NCI-H2081 (cell line): ENCODE results near the gene VIT.

Source experiments
- DNase-seq, 2 experiments: peaks; one replicate each; lab custom pipeline; 2025; lab: John Stamatoyannopoulos, UW

The VIT gene

DNA sequence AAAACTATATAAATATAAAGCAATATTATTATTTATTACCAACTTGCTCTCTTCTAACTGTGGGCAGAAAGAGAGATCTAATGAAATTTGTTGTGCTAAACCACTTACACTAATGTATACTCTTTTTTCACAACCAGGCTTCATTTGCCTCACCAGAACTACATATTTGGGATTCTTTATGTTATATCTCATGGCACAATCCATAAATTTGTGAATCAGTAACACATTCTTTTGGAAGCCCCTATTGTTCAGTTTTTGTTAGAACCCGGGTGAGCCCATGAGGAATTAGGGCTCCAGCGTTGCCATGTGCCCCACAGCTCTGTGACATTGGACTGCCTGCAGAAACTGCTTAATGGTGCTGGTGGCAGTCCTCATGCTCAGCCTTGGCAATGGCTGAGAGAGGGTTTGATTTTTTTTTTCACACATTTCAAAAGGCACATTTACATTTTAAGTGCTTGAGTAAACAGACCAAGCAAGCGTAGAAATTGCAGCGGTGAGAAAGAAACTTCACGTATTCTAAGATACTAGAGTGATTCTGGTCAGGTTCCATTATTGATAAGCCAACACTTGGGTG is 15.3 kb downstream of the VIT start:
- no peak for DNase-seq

DNA sequence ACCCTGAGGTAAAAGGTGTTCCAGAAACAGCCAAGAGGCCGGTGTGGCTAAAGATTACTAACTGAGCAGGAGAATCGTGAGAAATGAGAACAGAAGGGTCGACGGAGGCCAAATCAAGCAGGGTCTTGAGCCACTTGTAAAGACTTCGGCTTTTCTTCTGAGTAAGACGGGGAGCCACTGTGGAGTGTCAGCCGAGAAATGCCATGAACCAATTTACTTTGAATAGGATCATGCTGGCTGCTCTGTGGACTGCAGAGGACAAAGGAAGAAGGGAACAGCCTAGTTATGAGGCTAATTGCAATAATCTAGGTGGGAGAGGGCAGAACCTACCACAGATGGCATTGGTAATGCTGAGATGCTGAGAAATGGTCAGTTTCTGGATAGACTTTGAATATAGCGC is 16.8 kb downstream of the VIT start:
- DNase-seq = no peak

DNA sequence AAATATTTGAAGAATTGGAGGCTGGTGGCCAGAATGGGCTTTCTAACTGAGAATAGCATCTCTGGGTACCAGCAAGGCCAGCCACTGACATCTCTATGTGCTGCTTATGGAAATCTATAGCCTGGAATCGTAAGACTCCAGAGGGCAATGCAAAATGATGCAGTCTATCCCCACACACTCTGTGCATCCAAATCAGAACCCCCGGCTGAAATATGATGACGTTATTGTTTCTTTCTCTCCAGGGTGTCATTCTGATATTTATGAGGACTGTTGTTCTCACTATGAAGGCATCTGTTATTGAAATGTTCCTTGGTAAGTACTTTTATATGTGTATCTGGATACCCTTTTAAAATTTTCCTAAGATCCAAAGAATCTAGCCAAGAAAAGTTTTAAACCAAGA is 19.6 kb downstream of the VIT start:
- DNase-seq = no peak

DNA sequence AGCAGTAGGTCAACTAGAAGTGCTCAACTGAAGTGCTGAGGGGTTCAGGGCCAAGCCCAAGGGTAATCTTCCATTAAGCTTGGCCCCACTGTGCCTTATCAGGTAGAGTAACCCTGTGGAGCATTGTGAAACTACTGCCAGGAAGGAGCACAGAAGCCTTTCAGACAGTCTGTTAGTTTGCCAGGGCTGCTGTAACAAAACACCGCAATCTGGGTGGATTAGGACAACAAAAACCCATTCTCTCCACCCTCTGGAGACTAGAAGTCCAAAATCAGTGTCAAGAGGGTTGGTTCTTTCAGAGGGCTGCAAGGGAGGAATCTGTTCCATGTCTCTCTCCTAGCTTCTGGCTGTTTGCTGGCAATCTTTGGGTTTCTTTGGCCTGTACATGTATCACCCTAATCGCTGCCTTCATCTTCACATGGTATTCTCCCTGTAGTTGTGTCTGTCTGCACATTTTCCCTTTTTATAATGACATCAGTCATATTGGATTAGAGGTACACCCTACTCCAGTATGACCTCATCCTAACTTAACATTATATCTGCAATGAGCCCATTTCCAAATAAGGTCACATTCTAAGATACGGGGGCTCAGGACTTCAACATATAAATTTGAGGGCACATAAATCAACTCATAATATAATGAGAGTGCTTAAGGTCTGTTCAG is 21.2 kb downstream of the VIT start:
- DNase-seq = no peak

DNA sequence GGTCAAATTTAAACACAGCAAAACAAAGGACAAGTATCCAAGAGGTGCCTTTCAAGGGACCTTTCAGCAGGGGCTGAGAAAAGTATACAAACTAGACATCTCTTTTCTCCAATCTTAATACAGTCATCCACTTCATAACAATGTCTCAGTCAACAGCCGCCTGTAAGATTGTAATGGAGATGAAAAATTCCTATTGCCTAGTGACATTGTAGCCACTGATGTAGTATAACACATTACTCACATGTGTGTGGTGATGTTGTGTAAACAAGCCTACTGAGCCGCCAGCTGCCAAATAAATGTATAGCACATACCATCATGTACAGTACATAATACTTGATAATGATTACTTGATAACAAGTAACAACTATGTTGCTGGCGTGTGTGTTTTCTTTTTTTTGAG is 31.0 kb downstream of the VIT start:
- no peak for DNase-seq

DNA sequence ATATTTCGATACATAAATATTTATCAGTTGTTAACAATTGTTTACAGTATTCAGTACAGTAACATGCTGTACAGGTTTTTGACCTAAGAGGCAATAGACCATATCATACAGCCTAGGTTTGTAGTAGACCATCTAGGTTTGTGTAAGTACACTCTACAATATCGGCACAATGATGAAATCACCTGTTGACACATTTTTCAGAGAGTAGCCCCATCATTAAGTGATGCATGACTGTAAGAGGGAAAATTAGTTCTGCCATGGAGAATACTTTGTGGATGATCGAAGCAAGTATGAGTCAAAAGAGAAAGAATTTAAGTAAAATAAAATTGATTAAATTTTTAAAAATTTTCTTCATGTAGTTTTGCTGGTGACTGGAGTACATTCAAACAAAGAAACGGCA is 32.6 kb downstream of the VIT start:
- DNase-seq = no peak

DNA sequence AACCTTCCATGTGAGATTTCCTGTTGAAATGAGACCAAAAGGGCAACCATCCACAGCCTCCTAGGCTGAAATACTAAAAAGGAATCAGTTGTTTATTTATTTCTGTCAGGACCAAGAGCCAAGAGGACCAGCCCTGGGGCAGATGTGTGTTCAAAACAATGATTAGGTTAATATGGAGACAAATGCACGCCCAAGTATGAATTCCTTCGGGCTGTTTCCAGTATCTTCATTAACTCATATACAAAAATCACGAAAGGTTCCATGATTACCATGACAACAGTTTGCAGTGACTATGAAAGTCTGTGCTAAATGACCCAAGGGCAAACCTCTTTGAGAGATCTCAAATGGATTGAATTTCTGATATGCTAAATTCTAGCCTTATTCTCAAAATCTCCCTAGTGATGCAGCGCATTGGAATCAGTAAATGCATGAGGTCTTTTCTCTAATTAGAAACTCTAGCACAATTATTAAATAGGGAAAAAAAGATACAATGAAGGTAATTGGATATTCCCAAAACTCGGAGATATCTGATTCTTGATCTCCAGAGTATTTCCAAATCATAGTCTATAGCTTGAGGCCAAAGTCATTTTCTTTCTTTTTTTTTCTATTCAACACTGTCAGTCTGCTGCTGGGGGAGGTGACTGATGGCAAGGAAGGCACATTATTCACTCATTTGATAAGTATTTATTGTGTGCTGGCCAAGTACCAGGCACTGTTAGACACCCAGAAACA is 35.6 kb downstream of the VIT start:
- no peak for DNase-seq

DNA sequence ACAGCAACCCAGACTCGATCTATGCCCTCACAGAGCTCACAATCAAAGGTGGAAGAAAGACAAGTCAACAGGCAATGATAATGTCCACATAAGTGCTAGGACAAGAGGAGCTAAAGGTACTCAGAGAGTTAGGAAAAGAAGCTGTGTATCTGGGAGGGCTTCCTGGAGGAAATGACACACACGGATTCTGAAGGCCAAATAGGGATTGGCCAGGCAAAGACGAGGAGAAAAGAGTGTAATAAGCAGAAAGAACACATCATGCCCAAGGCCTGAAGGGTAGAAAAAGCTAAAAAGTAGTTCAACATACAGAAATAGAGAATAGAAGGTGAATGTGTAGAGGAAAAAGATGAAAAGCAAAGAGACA is 36.1 kb downstream of the VIT start:
- no peak for DNase-seq

DNA sequence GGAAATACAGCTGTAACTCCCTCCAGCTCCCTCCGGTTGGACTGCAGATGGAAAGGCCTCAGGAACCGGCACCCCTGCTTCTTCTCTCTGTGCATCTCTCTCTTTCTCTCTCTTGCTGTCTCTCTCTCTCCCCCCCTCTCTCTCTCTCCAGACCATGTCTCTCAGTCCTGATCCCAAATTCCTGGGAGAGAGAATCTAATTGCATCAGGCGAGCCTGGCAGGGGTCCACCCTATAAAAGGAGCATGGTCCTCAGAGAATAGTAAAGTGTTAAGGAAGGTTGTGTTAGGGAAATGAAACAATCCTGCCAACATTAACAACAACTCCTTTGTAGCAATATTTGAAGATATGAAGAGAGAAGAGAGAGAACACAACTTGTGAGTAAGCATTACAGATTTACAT is 36.7 kb downstream of the VIT start:
- no peak for DNase-seq

DNA sequence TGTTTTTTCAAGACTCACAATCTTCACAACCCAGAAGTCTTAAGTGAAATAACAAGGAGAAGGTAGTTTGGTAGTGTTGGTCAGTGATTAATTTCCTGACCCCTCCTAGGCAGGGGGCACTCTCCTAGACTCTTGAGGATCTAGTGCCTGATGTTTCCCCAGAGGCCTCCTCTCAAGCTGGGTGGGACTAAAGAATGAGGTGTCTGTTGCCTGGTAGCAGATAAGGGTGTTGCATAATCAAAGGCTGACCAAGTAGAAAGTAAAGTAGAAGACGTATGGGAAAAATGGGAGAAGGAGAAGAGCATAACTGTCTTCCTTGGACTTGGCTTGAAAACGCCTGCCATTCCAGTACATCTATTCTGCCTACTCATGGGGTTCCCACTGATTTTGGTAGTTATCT is 37.8 kb downstream of the VIT start:
- DNase-seq = no peak

DNA sequence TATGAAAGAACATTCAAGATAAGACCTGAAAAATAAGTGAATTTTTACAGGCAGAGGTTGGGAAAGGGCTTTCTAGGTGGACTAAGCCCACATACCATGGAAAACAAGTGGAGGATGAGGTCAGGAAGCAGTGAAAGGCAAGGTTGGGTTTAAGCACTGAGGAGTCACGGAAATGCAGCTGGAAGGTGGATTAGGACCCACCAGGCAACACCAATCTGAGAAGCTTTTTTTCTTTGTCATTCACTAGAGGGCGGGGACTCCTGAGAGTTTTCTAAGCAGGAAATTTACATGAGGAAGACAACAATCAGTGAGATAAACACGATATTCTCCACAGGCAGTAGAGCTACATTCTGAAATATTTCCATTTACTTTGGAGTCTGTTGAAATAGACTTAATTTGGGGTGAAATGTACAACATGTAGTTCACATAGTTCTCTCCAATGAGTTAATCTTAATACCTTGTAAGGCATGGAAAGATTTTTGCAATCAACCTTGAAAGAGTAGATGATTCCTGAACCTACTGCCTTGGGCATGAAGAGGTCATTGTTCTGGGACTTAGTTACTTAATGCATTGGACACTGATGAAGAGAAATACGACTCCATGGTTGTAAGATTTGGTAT is 40.7 kb downstream of the VIT start:
- no peak for DNase-seq

DNA sequence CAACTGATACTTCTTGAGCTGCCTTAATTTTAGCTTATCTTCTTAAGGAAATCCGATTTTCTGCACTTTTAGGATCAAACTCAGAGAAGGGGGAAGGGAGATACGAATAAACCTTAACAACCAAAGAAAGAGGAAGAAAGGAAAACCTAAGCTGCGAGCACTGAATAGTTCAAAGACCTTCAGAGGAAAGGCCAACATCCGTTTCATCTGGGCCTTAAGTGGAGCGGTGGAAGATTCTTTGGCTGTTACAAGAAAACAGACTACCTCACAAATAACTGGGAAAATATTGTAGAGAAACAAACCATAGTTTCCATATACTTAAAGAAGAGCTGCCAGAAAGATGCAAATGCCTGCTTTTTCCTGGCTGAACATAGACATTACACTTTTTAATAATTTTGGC is 43.6 kb downstream of the VIT start:
- DNase-seq = no peak

DNA sequence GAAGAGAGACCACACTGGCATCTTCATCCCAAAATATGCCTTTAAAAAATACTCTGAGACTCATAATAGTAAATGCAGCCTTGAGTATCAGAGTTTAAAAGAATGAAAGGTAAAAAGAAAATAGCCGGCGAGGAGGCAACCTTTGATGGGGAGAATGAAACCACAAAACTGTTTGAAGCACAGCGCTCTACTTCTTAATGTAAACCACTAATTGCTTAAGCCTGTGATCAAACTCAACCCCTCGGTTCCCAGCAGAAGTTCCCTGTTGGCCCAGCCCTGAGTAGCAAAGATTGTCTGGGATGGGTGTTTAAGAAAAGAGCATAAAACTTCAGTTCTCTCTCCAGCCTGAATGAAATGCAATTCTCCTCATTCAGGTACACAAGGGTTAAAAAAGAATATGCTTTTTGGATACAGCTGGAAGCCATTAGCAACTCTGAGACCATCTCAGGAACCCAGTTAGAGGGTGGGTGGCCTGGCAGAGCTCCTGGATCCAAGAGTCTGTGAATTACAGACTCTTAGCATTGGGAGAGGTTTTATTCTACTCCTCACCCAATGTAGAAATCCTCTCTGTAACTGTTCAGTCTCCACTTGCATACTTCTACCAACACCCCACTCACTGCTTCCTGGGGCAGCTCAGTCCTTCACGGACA is 44.8 kb downstream of the VIT start:
- no peak for DNase-seq

DNA sequence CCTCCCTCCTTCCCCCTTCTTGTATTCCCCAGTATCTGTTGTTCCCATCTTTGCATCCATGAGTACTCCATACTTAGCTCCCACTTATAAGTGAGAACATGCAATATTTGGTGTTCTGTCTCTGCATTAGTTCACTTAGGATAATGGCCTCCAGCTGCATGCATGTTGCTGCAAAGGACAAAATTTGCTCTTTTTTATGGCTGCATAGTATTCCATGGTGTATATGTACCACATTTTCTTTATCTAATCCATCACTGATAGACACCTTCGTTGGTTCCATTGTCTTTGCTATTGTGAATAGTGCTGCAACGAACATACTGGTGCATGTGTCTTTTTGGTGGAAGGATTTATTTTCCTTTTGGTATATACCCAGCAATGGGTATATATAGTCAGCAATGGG is 47.4 kb downstream of the VIT start:
- DNase-seq = no peak

DNA sequence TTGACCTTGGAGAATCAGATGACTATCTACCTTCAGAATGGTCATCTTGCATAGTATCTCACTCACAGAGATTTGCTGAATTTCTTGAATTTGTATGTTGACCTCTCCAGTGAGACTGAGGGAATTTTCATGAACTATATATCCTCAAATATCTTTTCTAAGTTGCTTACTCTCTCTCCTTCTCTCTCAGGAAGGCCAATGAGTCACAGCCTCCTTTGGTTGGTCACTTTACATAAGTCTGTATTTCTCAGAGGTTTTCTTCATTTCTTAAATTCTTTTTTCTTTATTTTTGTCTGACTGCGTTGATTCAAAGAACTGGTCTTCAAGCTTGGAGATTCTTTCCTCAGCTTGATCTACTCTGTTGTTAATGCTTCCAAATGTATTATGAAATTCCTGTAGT is 51.7 kb downstream of the VIT start:
- no peak for DNase-seq

DNA sequence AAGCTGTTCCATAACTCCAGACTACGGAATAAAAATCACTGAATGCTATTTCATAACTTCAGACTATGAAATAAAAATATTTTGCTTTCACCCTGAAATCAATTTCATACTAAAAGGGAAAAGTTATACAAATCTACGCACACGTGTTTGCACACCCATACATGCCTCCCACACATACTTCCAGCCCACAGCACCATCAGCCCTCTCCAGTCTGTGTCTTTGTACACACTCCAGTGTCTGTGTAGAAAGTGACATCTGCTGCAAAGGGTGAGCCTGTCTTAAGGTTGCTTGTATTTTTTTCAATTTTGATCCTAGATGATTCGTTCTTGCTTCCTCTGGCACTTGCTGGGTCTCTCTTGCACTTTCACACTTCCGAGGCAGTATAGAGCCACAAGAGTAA is 53.6 kb downstream of the VIT start:
- no peak for DNase-seq

DNA sequence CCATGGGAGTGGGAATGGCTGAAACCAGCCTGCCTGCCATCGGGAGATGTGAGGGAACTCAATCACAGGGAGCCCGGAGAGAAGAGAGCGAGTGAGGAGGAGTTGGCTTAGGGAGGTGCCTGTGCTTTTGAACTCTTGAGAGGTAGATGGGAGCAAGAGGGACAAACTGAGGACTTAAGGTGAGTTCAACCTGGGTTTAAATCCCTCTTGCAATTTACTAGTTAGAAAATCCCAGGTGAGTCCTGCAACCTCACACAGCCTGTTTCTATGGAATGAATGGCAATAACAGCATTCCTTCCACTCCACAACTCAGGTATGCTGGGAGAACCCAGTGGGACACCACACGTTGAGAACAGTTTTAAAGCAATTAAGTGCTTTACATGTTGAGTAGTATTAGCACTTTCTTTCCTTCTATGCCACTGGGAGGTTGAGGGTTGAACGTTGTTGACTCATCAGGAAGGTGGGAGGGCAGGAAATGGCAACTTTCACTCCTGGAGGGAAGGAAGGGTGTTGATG is 57.3 kb downstream of the VIT start:
- no peak for DNase-seq

DNA sequence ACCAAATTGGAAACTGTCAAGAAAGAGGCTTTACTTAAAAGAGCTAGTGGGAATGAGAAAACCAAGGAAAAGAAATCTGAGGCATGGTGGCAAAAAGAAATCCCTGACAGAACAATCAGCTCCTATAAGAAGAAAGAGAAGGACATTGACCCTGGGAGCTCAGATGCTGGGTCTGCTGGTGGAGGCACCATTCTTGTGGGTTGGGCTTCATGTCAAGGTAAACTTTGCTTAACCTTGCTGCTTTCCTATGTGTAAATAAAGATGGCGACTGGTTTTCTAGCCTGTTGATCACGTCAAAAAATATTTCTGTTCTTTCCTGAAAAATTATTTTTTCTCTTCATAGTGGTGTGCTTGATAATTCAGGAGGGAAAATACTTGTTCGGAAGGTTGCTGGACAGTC is 58.1 kb downstream of the VIT start:
- no peak for DNase-seq

DNA sequence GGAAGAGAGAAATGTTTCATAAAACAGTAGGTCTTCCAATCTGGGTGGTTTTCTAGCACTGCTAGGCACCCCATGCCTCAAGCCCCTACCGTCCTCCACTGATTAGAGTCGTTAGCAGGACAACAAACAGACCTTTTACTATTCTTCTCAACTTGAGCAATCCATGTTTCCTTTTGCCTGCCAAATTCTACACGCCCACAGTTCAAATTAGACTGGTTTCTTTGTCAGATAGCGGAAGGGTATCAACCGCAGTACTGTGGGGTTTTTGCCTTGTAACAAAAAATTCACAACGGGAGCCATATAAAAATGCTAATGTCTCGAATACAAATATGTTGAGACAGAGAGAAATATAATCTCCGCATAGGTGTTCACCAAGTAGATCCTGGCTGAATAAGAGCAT is 59.9 kb downstream of the VIT start:
- DNase-seq = no peak

DNA sequence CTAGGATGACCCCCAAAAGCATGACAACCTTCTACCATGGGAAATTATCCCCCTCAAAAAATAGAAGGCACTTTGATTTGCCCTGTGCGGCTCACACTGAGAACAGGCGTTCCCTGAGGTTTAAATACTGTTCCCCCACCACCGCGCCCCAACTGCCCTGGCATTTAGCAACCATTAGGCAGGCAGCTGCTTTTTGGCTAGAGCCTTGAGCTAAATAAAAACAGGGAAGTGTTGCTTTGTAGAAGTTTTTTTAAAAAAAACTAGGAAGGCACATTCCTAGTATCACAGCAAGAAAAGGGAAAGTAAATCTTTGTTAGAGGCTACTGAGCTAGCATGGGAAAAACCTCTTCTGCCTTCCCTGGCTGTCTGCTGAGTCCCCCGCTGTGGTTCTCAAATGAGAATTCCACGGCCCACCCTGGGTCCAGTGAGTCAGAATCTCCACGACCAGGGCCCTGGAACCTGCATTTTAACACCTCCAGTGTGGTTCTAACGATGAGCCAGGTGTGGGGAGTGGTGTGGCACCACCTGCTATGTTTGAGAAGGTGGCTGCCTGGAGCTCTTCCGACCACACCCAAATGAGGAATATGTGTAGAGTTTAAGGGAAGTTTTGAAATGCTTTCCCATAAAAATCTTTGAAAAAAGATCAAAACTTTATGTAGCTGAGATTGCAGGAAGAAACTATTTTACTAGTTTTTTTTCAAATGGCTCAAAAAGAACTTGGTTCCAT is 66.4 kb downstream of the VIT start:
- DNase-seq = no peak

DNA sequence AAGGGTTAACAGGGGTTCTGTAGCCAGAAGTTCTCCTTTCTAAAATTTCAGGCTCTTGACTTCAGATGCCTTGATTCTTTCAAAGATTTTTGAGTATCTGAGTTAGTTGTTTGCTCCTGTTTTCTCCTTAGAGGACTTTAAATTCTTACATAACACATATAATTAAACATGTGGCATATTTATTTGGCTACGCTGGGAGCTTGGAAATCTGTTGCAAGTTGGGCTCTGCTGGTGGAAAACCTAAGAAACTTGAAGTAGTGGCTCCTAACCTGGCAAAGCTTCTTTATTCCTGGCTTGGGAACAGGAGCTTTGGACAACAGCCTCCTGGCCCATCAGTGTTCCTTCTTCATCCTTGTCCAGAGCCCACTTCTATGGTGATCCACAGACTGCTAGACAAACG is 72.6 kb downstream of the VIT start:
- DNase-seq = no peak
